Measurements from ENCODE around the gene PIK3C2G. TPM values are rescaled to one million over a fixed set of nuclear protein-coding genes. Genes with fewer than 3 reads are reported as not detected.

Gene PIK3C2G
- total RNA-seq, 4 donors from 2014 or later: 23.6 to 80.5 (median 37.1) TPM

DNA sequence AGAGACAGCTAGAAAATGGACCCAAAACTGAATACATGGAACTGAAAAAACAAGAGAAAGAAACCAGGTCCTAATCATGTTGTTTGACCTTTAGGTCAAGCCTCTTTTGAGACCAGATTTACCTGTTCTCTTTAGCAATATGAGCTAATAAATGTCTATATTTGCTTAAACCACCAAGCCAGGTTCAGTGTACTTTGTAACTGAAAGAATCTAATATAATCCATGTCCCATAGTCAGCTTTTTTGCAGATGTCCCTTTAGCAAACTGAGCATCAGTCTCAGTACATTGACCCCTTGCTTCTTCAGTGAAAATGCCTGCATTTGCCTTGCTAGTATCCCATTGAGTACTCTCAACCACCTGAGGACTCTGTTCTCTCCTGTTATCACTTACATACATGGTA, 414.8 kb downstream of the PIK3C2G start:
- no peak overlapping the region for H3K27ac ChIP-seq

DNA sequence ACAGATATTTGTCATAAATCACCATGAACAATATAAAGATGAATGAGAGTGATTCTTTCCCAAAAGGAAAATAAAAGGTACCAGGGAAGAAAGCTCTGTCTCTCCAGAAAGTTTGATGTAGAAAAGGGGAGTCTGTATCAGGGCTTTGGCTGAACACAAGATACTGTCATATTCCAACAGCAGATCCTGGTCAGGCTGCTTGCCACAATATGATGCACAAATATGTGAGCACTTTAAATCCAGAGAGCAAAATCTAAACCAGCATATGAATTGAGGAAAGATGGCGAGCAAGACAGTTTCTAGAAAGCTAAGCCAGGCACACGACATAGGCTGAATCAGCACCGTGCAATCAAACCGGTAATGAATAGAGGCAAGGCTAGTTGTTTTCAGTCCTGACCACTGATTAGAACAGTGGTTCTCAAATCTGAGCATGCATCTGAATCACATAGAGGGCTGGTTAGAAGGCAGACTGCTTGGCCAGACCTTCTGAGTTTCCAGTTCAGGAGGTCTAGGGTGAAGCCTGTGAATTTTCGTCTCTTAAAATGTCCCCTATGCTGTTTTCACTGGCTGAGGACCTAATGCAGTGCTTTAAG, 415.8 kb downstream of the PIK3C2G start:
- H3K36me3 ChIP-seq: no peaks in the 10 kb centered on the region
- no peak overlapping the region for H3K4me3 ChIP-seq
- no peaks in the 10 kb centered on the region for H3K27me3 ChIP-seq
- TF ChIP-seq EP300 (IDR thresholded peaks at IDR 0.05): no peak
- TF ChIP-seq POLR2A (IDR thresholded peaks at IDR 0.05): no peak
- TF ChIP-seq POLR2AphosphoS5 (IDR thresholded peaks at IDR 0.05): no peak
- no peak overlapping the region for H3K27ac ChIP-seq
- H3K4me1 ChIP-seq: no peaks in the 10 kb centered on the region
- H3K9me3 ChIP-seq: no peaks in the 10 kb centered on the region
- DNase-seq (ENCODE audit: low spot score in 2 of 2): no peak
- WGBS: 56% methylated on average over 5 of the region's 5 CpGs

More for the DNA sequence above, 414.8 kb downstream of the PIK3C2G start:
- Histone ChIP-seq H3K9me3 (no peaks in the 10 kb centered on the region), H3K4me1 (no peaks in the 10 kb centered on the region), H3K27me3 (no peaks in the 10 kb centered on the region), H3K4me3 (no peak overlapping the region), H3K36me3 (no peaks in the 10 kb centered on the region)
- no peak for DNase-seq (ENCODE audit: low spot score in 2 of 2)
- TF ChIP-seq POLR2A (IDR thresholded peaks at IDR 0.05) (no peak), EP300 (IDR thresholded peaks at IDR 0.05) (no peak), POLR2AphosphoS5 (IDR thresholded peaks at IDR 0.05) (no peak)
- TF ChIP-seq, protein P1, sequence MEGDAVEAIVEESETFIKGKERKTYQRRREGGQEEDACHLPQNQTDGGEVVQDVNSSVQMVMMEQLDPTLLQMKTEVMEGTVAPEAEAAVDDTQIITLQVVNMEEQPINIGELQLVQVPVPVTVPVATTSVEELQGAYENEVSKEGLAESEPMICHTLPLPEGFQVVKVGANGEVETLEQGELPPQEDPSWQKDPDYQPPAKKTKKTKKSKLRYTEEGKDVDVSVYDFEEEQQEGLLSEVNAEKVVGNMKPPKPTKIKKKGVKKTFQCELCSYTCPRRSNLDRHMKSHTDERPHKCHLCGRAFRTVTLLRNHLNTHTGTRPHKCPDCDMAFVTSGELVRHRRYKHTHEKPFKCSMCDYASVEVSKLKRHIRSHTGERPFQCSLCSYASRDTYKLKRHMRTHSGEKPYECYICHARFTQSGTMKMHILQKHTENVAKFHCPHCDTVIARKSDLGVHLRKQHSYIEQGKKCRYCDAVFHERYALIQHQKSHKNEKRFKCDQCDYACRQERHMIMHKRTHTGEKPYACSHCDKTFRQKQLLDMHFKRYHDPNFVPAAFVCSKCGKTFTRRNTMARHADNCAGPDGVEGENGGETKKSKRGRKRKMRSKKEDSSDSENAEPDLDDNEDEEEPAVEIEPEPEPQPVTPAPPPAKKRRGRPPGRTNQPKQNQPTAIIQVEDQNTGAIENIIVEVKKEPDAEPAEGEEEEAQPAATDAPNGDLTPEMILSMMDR (IDR thresholded peaks at IDR 0.05): no peak

DNA sequence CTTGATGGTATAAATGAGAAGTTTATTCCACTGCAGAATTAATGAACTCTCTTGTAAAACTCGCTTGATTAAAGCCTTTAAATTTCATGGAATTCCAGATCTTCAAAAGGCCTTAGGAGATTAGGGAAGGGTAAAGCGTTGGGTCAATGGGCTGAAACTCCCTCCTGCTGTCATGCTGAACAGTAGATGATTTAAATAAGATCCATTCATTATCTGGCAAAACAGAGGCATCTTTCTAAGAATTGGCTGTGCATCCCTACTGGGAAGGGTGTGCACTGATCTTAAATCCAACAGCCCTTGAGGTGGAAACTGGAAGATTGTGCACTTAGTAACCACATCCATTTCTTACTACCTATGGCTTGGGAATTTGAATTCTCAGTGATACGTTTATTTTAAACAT, 420.5 kb downstream of the PIK3C2G start:
- Histone ChIP-seq H3K36me3 (no peaks in the 10 kb centered on the region), H3K27me3 (no peaks in the 10 kb centered on the region), H3K9me3 (no peaks in the 10 kb centered on the region), H3K4me1 (no peaks in the 10 kb centered on the region), H3K27ac (no peak overlapping the region), H3K4me3 (no peak overlapping the region)
- 77% methylated on average over 3 of the region's 3 CpGs for WGBS
- DNase-seq (ENCODE audit: low spot score in 2 of 2): no peak
- no peak for TF ChIP-seq POLR2AphosphoS5 (IDR thresholded peaks at IDR 0.05)
- TF ChIP-seq, protein P1 (IDR thresholded peaks at IDR 0.05): no peak
- no peak for TF ChIP-seq EP300 (IDR thresholded peaks at IDR 0.05)
- no peak for TF ChIP-seq POLR2A (IDR thresholded peaks at IDR 0.05)

DNA sequence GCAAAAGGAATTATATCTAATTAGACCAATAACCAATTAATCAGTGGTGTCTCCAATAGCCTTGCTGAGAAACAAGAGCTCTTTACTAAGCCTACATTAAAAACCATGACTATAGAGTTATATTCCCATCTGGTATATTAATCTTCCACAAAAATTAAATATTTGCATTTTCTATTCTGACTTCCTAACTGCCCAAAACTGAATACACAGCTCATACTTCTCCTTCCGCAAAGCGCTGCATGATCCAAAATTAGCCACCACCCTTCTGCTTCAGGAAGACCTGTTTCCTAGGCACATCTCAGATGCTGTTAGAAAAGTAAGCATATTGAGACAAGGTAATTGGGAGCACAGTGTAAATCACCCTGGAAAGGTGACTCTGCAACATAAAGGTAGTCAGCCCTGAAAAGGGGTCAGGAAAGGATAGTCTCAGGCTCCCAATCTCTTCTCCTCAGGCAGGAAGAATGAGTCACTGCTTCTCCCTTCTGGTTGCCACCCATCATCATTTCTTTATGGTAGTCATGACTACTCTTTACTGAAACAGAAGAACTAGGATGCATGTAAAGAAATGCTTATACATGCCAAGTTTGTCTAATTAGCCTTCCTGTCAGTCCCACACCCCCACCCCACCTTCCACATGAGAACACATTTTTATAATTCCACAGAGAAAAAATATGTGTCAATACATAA, 422.2 kb downstream of the PIK3C2G start:
- WGBS: 83% methylated on average over 2 of the region's 2 CpGs
- Histone ChIP-seq H3K4me3 (no peak overlapping the region), H3K27ac (no peak overlapping the region), H3K36me3 (no peaks in the 10 kb centered on the region), H3K9me3 (no peaks in the 10 kb centered on the region), H3K27me3 (no peaks in the 10 kb centered on the region), H3K4me1 (no peaks in the 10 kb centered on the region)
- TF ChIP-seq POLR2AphosphoS5 (IDR thresholded peaks at IDR 0.05) (no peak), EP300 (IDR thresholded peaks at IDR 0.05) (no peak), POLR2A (IDR thresholded peaks at IDR 0.05) (no peak)
- TF ChIP-seq, protein P1 (IDR thresholded peaks at IDR 0.05): no peak
- DNase-seq (ENCODE audit: low spot score in 2 of 2): no peak

DNA sequence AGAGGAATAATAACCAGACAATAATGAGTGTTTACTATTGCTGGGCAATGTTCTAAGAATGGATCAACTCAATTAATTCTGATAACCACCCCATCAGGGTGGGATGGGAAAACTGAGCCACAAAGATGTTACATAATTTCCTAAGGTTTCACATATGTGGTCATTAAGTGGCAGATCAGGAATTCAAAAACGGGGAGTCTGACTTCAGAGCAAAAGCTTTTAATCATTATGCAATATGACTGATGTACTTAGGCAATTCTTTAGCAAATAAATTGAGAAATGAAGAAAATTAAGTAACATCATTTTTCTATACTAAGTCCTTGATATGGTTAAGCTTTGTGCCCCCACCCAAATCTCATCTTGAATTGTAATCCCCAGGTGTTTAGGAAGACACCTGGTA, 423.1 kb downstream of the PIK3C2G start:
- no peak for DNase-seq (ENCODE audit: low spot score in 2 of 2)
- Histone ChIP-seq H3K27ac (no peak overlapping the region), H3K4me1 (no peaks in the 10 kb centered on the region), H3K27me3 (no peaks in the 10 kb centered on the region), H3K9me3 (no peaks in the 10 kb centered on the region), H3K36me3 (no peaks in the 10 kb centered on the region), H3K4me3 (no peak overlapping the region)
- TF ChIP-seq POLR2AphosphoS5 (IDR thresholded peaks at IDR 0.05): no peak
- TF ChIP-seq EP300 (IDR thresholded peaks at IDR 0.05): no peak
- TF ChIP-seq, protein P1 (IDR thresholded peaks at IDR 0.05): no peak
- 43% methylated on average over 1 of the region's 1 CpG for WGBS
